ENCODE measurements around the gene HMGCR. TPM values are rescaled to one million over a fixed set of nuclear protein-coding genes. Genes with fewer than 3 reads are reported as not detected.
"Not testable (repeated sequence)": the region's sequence is repeated elsewhere in the genome, so short reads cannot be mapped to it uniquely, and the experiment has no call there.

HMGCR gene
- 10 to 100 TPM in 3 of 4 donors, 1 to 10 TPM in 1; 8.1 to 16.0 (median 10.9) TPM for total RNA-seq
- 4.3 TPM for polyA plus RNA-seq
- long read RNA-seq, donor 1, full-length matches to known transcripts = 6 of 8 reads
- long read RNA-seq, donor 1, partial matches to known transcripts = 1 of 8 reads
- long read RNA-seq, donor 1, other reads (novel, unspliced or antisense) = 1 of 8 reads
- long read RNA-seq, donor 2, full-length matches to known transcripts = 8 of 11 reads
- long read RNA-seq, donor 2, partial matches to known transcripts = 3 of 11 reads
- long read RNA-seq, donor 2, other reads (novel, unspliced or antisense) = 0 of 11 reads
- long read RNA-seq, donor 3, full-length matches to known transcripts = 35 of 46 reads
- long read RNA-seq, donor 3, partial matches to known transcripts = 4 of 46 reads
- long read RNA-seq, donor 3, other reads (novel, unspliced or antisense) = 7 of 46 reads
- long read RNA-seq, donor 4, full-length matches to known transcripts = 10 of 10 reads
- long read RNA-seq, donor 4, partial matches to known transcripts = 0 of 10 reads
- long read RNA-seq, donor 4, other reads (novel, unspliced or antisense) = 0 of 10 reads

GRCh38 chr5:75336615-75337336, at the start of gene HMGCR:
Gene HMGCR (plus strand): TSS chr5:75337220. CDS start chr5:75342606, 5,386 bp downstream.
- Histone ChIP-seq H3K4me3 (ENCODE audit: low read length) (peak within 1 kb of the TSS; percentile 84), H3K27ac (ENCODE audit: low read length) (peak within 1 kb of the TSS; percentile 82), H3K27me3 (ENCODE audit: control insufficient read depth, insufficient read depth) (no peaks in the 10 kb centered on the region), H3K4me1 (ENCODE audit: control insufficient read depth, insufficient read depth, low read length) (no peaks in the 10 kb centered on the region), H3K9me3 (ENCODE audit: control insufficient read depth, low read length) (no peaks in the 10 kb centered on the region)
- WGBS = under 1% methylated on average over 56 of the region's 56 CpGs
- intact Hi-C loops (cut with DNase I) = loop anchor here in 2 of 4 donors (2.0 to 10.0 kb wide), 2 partner anchors 100 to 102 kb away; partner anchors contain the start of gene ANKRD31 (in 2 of the 2)
- ATAC-seq (peak; percentile 100), DNase-seq (peak; percentile 99)

- H3K4me3 ChIP-seq (ENCODE audit: low read length); DNase-seq; ATAC-seq; H3K4me1 ChIP-seq (ENCODE audit: control insufficient read depth, insufficient read depth, low read length); H3K9me3 ChIP-seq (ENCODE audit: control insufficient read depth, low read length); intact Hi-C loops (cut with DNase I); H3K27me3 ChIP-seq (ENCODE audit: control insufficient read depth, insufficient read depth); H3K27ac ChIP-seq (ENCODE audit: low read length): not testable (repeated sequence)
- WGBS = 74% methylated on average over 3 of the region's 3 CpGs
Measured at GRCh38 chr5:75291844-75292243, 45.2 kb upstream of the HMGCR start.

GRCh38 chr5:75300084-75300483, 36.9 kb upstream of the HMGCR start:
- no peak overlapping the region for H3K27ac ChIP-seq (ENCODE audit: low read length)
- no peak for ATAC-seq
- intact Hi-C loops (cut with DNase I) = no loop called here

GRCh38 chr5:75303419-75303818, 33.6 kb upstream of the HMGCR start:
- DNase-seq = no peak
- 74% methylated on average over 4 of the region's 4 CpGs for WGBS
- Histone ChIP-seq H3K27me3 (ENCODE audit: control insufficient read depth, insufficient read depth) (no peaks in the 10 kb centered on the region), H3K4me3 (ENCODE audit: low read length) (no peak overlapping the region), H3K4me1 (ENCODE audit: control insufficient read depth, insufficient read depth, low read length) (no peaks in the 10 kb centered on the region), H3K9me3 (ENCODE audit: control insufficient read depth, low read length) (no peaks in the 10 kb centered on the region), H3K27ac (ENCODE audit: low read length) (no peak overlapping the region)
- intact Hi-C loops (cut with DNase I) = no loop called here
- ATAC-seq = no peak

More at GRCh38 chr5:75300084-75300483, 36.9 kb upstream of the HMGCR start:
- H3K4me3 ChIP-seq (ENCODE audit: low read length) = no peak overlapping the region
- no peaks in the 10 kb centered on the region for H3K4me1 ChIP-seq (ENCODE audit: control insufficient read depth, insufficient read depth, low read length)
- no peaks in the 10 kb centered on the region for H3K27me3 ChIP-seq (ENCODE audit: control insufficient read depth, insufficient read depth)
- no peak for DNase-seq
- no peaks in the 10 kb centered on the region for H3K9me3 ChIP-seq (ENCODE audit: control insufficient read depth, low read length)

GRCh38 chr5:75304486-75304885, 32.5 kb upstream of the HMGCR start:
- DNase-seq; H3K27me3 ChIP-seq (ENCODE audit: control insufficient read depth, insufficient read depth); H3K4me1 ChIP-seq (ENCODE audit: control insufficient read depth, insufficient read depth, low read length); H3K4me3 ChIP-seq (ENCODE audit: low read length); ATAC-seq; H3K9me3 ChIP-seq (ENCODE audit: control insufficient read depth, low read length); intact Hi-C loops (cut with DNase I); H3K27ac ChIP-seq (ENCODE audit: low read length): not testable (repeated sequence)
- WGBS = 82% methylated on average over 11 of the region's 11 CpGs

- Histone ChIP-seq H3K9me3 (ENCODE audit: control insufficient read depth, low read length) (no peaks in the 10 kb centered on the region), H3K27me3 (ENCODE audit: control insufficient read depth, insufficient read depth) (no peaks in the 10 kb centered on the region), H3K4me1 (ENCODE audit: control insufficient read depth, insufficient read depth, low read length) (no peaks in the 10 kb centered on the region), H3K27ac (ENCODE audit: low read length) (no peak overlapping the region), H3K4me3 (ENCODE audit: low read length) (no peak overlapping the region)
- ATAC-seq = no peak
- WGBS = 97% methylated on average over 1 of the region's 1 CpG
- intact Hi-C loops (cut with DNase I) = no loop called here
- DNase-seq = no peak
Measured at GRCh38 chr5:75306746-75307145, 30.3 kb upstream of the HMGCR start.

GRCh38 chr5:75310212-75310611, 26.8 kb upstream of the HMGCR start:
- DNase-seq (no peak), ATAC-seq (no peak)
- H3K27ac ChIP-seq (ENCODE audit: low read length) = no peak overlapping the region
- no peaks in the 10 kb centered on the region for H3K4me1 ChIP-seq (ENCODE audit: control insufficient read depth, insufficient read depth, low read length)
- WGBS = 89% methylated on average over 3 of the region's 3 CpGs
- H3K4me3 ChIP-seq (ENCODE audit: low read length) = no peak overlapping the region
- no peaks in the 10 kb centered on the region for H3K27me3 ChIP-seq (ENCODE audit: control insufficient read depth, insufficient read depth)
- intact Hi-C loops (cut with DNase I) = no loop called here
- no peaks in the 10 kb centered on the region for H3K9me3 ChIP-seq (ENCODE audit: control insufficient read depth, low read length)

- 78% methylated on average over 4 of the region's 4 CpGs for WGBS
- H3K4me3 ChIP-seq (ENCODE audit: low read length); DNase-seq; H3K9me3 ChIP-seq (ENCODE audit: control insufficient read depth, low read length); H3K4me1 ChIP-seq (ENCODE audit: control insufficient read depth, insufficient read depth, low read length); H3K27me3 ChIP-seq (ENCODE audit: control insufficient read depth, insufficient read depth); ATAC-seq; H3K27ac ChIP-seq (ENCODE audit: low read length); intact Hi-C loops (cut with DNase I): not testable (repeated sequence)
Measured at GRCh38 chr5:75319148-75319547, 17.9 kb upstream of the HMGCR start.

- no peak for DNase-seq
- intact Hi-C loops (cut with DNase I) = loop anchor here in 1 of 4 donors (10.0 kb wide), 1 partner anchor 75 kb away; no protein-coding TSS in a partner anchor
- H3K4me1 ChIP-seq (ENCODE audit: control insufficient read depth, insufficient read depth, low read length) = no peaks in the 10 kb centered on the region
- no peak overlapping the region for H3K27ac ChIP-seq (ENCODE audit: low read length)
- H3K27me3 ChIP-seq (ENCODE audit: control insufficient read depth, insufficient read depth) = no peaks in the 10 kb centered on the region
- H3K4me3 ChIP-seq (ENCODE audit: low read length) = no peak overlapping the region
- ATAC-seq = no peak
- H3K9me3 ChIP-seq (ENCODE audit: control insufficient read depth, low read length) = no peaks in the 10 kb centered on the region
- WGBS = 52% methylated on average over 1 of the region's 1 CpG
Measured at GRCh38 chr5:75319638-75320037, 17.4 kb upstream of the HMGCR start.

GRCh38 chr5:75320371-75320770, 16.6 kb upstream of the HMGCR start:
- intact Hi-C loops (cut with DNase I) = loop anchor here in 1 of 4 donors (10.0 kb wide), 1 partner anchor 76 kb away; no protein-coding TSS in a partner anchor
- Histone ChIP-seq H3K27me3 (ENCODE audit: control insufficient read depth, insufficient read depth) (no peaks in the 10 kb centered on the region), H3K27ac (ENCODE audit: low read length) (no peak overlapping the region), H3K4me3 (ENCODE audit: low read length) (no peak overlapping the region), H3K9me3 (ENCODE audit: control insufficient read depth, low read length) (no peaks in the 10 kb centered on the region), H3K4me1 (ENCODE audit: control insufficient read depth, insufficient read depth, low read length) (no peaks in the 10 kb centered on the region)
- DNase-seq = no peak
- ATAC-seq = no peak
- WGBS = 80% methylated on average over 7 of the region's 7 CpGs

- 92% methylated on average over 5 of the region's 5 CpGs for WGBS
- ATAC-seq = no peak
- Histone ChIP-seq H3K9me3 (ENCODE audit: control insufficient read depth, low read length) (no peaks in the 10 kb centered on the region), H3K4me3 (ENCODE audit: low read length) (no peak overlapping the region), H3K4me1 (ENCODE audit: control insufficient read depth, insufficient read depth, low read length) (no peaks in the 10 kb centered on the region), H3K27me3 (ENCODE audit: control insufficient read depth, insufficient read depth) (no peaks in the 10 kb centered on the region), H3K27ac (ENCODE audit: low read length) (no peak overlapping the region)
- no peak for DNase-seq
- intact Hi-C loops (cut with DNase I) = loop anchor here in 1 of 4 donors (10.0 kb wide), 1 partner anchor 77 kb away; no protein-coding TSS in a partner anchor
Measured at GRCh38 chr5:75322066-75322465, 15.0 kb upstream of the HMGCR start.

Measured in right cardiac atrium (tissue), 5 donors.